Subcutaneous adipose tissue (tissue), 4 donors: ENCODE data around the gene MAGI3. TPM values are rescaled to one million over a fixed set of nuclear protein-coding genes. Genes with fewer than 3 reads are reported as not detected.

Source experiments
- CTCF ChIP-seq: fragments of 450-650 bp; IDR thresholded peaks from one replicate; pipeline ENCODE4 v1.5.1; 2016; ENCODE audit warnings: low read depth, mild to moderate bottlenecking, control low read depth, antibody characterized with exemption, moderate library complexity
- total RNA-seq, 4 donors: library from RNA; depleted of rRNA; stranded (reverse); fragments of >200 nt; gene quantifications; one replicate each; pipeline ENCODE4 v1.1.0, GENCODE V29; 2016

Gene MAGI3
- total RNA-seq, 4 donors from 2014 or later: 11.6 to 19.4 (median 15.7) TPM

- no peak for TF ChIP-seq CTCF
Observed at GRCh38 chr1:113605146-113605545, 214.8 kb downstream of the MAGI3 start.

- TF ChIP-seq CTCF: no peak
Observed at GRCh38 chr1:113608399-113608798, 218.1 kb downstream of the MAGI3 start.

- TF ChIP-seq CTCF: no peak
Observed at GRCh38 chr1:113610372-113610771, 220.1 kb downstream of the MAGI3 start.

GRCh38 chr1:113615425-113615824 is 225.1 kb downstream of the MAGI3 start:
- no peak for TF ChIP-seq CTCF

GRCh38 chr1:113616156-113616555 is 225.8 kb downstream of the MAGI3 start:
- no peak for TF ChIP-seq CTCF

GRCh38 chr1:113617438-113618141 is 227.3 kb downstream of the MAGI3 start:
- no peak for TF ChIP-seq CTCF

- no peak for TF ChIP-seq CTCF
Observed at GRCh38 chr1:113628997-113629396, 238.7 kb downstream of the MAGI3 start.
